Testis (tissue), 3 donors: Measurements from ENCODE around the gene RAB3B. TPM values are rescaled to one million over a fixed set of nuclear protein-coding genes. Genes with fewer than 3 reads are reported as not detected.

ENCODE experiments used
- DNase-seq: peaks from one replicate; pipeline ENCODE4 v3.0.0-alpha.2; 2019
- H3K27ac ChIP-seq, 2 donors: fragments of 200-600 bp; sonication (generic); one replicate each; pipeline ENCODE4 v1.5.1; 2019
- H3K27me3 ChIP-seq: fragments of 200-600 bp; sonication (generic); one replicate; pipeline ENCODE4 v1.5.1; 2019
- H3K36me3 ChIP-seq: fragments of 200-600 bp; sonication (generic); one replicate; pipeline ENCODE4 v1.5.1; 2017; ENCODE audit warnings: low read depth; ENCODE audit errors: missing control alignments
- H3K4me1 ChIP-seq: fragments of 200-600 bp; sonication (generic); one replicate; pipeline ENCODE4 v1.5.1; 2019
- H3K4me3 ChIP-seq, 2 donors: fragments of 200-600 bp; sonication (generic); one replicate each; pipeline ENCODE4 v1.5.1; 2017 to 2019
- H3K9me3 ChIP-seq: fragments of 200-600 bp; sonication (generic); one replicate; pipeline ENCODE4 v1.5.1; 2017
- POLR2A ChIP-seq: fragments of 450-650 bp; IDR thresholded peaks from one replicate; pipeline ENCODE4 v1.6.1; 2017; ENCODE audit warnings: antibody characterized with exemption, mild to moderate bottlenecking, moderate library complexity
- WGBS, 2 donors: methylation state at CpG; one replicate each; pipeline ENCODE4 v1.1.5; 2018; 5-methylcytosine and 5-hydroxymethylcytosine counted together
- intact Hi-C: fragments of 100-400 bp; cut with DNase I; formaldehyde crosslinking; loops from one replicate; pipeline ENCODE4 v1.15.1; 2023; ENCODE audit warnings: low total_unique reads
- polyA plus RNA-seq: library from polyadenylated mRNA; stranded (reverse); fragments of 350-450 nt; fragmentation: Illumina TruSeq; extraction: RNeasy Lipid Tissue Mini Kit (QIAGEN cat#74804); gene quantifications from one replicate; pipeline ENCODE4 v1.2.3, GENCODE V29; 2014; ENCODE audit warnings: low read depth, low replicate concordance; ENCODE audit not compliant: insufficient read depth
- total RNA-seq, 2 donors: library from RNA; depleted of rRNA; stranded (reverse); fragments of >200 nt; gene quantifications; one replicate each; pipeline ENCODE4 v1.2.3, GENCODE V29; 2016
- TF ChIP-seq, protein P1 (sequence below), 3 experiments: fragments of 450-650 bp in 2 of 3; fragments of 200-600 bp in 1 of 3; sonication (generic) in 1 of 3; IDR thresholded peaks; one replicate each; pipeline ENCODE4 v1.5.1; 2016 to 2019; ENCODE audit warnings: antibody characterized with exemption in 3 of 3, mild to moderate bottlenecking in 2 of 3, moderate library complexity in 1 of 3

Gene RAB3B
- total and polyA plus RNA-seq, 3 donors from 2014 or later = 0.50 to 1.4 (median 1.4) TPM

GRCh38 chr1:51946300-51946699 is 44.2 kb downstream of the RAB3B start:
- 76 to 83% methylated on average over 1 of the region's 1 CpG for WGBS, 2 donors
- Histone ChIP-seq H3K4me1 (no peaks in the 10 kb centered on the region), H3K27ac (no peak overlapping the region), H3K27me3 (no peaks in the 10 kb centered on the region), H3K36me3 (no peaks in the 10 kb centered on the region), H3K4me3 (no peak overlapping the region), H3K9me3 (no peaks in the 10 kb centered on the region)
- intact Hi-C loops = no loop called here
- no peak for DNase-seq
- TF ChIP-seq, protein P1, sequence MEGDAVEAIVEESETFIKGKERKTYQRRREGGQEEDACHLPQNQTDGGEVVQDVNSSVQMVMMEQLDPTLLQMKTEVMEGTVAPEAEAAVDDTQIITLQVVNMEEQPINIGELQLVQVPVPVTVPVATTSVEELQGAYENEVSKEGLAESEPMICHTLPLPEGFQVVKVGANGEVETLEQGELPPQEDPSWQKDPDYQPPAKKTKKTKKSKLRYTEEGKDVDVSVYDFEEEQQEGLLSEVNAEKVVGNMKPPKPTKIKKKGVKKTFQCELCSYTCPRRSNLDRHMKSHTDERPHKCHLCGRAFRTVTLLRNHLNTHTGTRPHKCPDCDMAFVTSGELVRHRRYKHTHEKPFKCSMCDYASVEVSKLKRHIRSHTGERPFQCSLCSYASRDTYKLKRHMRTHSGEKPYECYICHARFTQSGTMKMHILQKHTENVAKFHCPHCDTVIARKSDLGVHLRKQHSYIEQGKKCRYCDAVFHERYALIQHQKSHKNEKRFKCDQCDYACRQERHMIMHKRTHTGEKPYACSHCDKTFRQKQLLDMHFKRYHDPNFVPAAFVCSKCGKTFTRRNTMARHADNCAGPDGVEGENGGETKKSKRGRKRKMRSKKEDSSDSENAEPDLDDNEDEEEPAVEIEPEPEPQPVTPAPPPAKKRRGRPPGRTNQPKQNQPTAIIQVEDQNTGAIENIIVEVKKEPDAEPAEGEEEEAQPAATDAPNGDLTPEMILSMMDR (IDR thresholded peaks at IDR 0.05) = no peak
- no peak for TF ChIP-seq POLR2A

GRCh38 chr1:51945591-51945990 is 44.9 kb downstream of the RAB3B start:
- DNase-seq = no peak
- TF ChIP-seq POLR2A = no peak
- TF ChIP-seq, protein P1 (IDR thresholded peaks at IDR 0.05) = no peak
- Histone ChIP-seq H3K27ac (no peak overlapping the region), H3K4me3 (no peak overlapping the region), H3K4me1 (no peaks in the 10 kb centered on the region), H3K9me3 (no peaks in the 10 kb centered on the region), H3K27me3 (no peaks in the 10 kb centered on the region), H3K36me3 (no peaks in the 10 kb centered on the region)
- intact Hi-C loops = no loop called here

DNA sequence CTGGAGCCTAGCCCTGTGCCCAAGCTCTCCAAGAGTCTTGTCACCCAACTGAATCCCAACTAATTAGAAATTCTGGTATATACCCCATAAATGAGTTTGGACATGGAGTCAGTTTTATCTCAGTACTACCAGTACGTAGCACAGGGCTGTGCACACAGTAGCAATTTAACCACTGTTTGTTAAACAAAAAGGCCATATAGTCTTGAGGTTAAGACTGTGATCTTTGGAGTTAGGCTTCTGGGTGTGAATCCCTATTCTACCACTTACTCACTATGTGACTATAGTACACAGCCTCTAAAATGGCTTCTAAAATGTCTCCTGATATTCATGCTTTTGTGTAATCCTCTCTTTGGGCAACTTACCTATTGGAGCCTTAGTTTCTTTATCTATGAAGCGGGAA is 48.2 kb downstream of the RAB3B start:
- Histone ChIP-seq H3K36me3 (no peaks in the 10 kb centered on the region), H3K27ac (no peak overlapping the region), H3K9me3 (no peaks in the 10 kb centered on the region), H3K4me1 (no peaks in the 10 kb centered on the region), H3K4me3 (no peak overlapping the region), H3K27me3 (no peaks in the 10 kb centered on the region)
- intact Hi-C loops = no loop called here
- 92 to 93% methylated on average over 2 of the region's 2 CpGs for WGBS, 2 donors
- TF ChIP-seq, protein P1 (IDR thresholded peaks at IDR 0.05) = no peak
- TF ChIP-seq POLR2A = no peak
- DNase-seq = no peak

GRCh38 chr1:51941528-51941927 is 49.0 kb downstream of the RAB3B start:
- intact Hi-C loops = no loop called here
- TF ChIP-seq POLR2A = no peak
- TF ChIP-seq, protein P1 (IDR thresholded peaks at IDR 0.05) = no peak
- Histone ChIP-seq H3K27me3 (no peaks in the 10 kb centered on the region), H3K27ac (no peak overlapping the region), H3K4me3 (no peak overlapping the region), H3K36me3 (no peaks in the 10 kb centered on the region), H3K4me1 (no peaks in the 10 kb centered on the region), H3K9me3 (no peaks in the 10 kb centered on the region)
- DNase-seq = no peak

- intact Hi-C loops = no loop called here
- WGBS, 2 donors = 97 to 99% methylated on average over 4 of the region's 4 CpGs
- TF ChIP-seq, protein P1 (IDR thresholded peaks at IDR 0.05) = no peak
- TF ChIP-seq POLR2A = no peak
- DNase-seq = no peak
- Histone ChIP-seq H3K36me3 (no peaks in the 10 kb centered on the region), H3K4me1 (no peaks in the 10 kb centered on the region), H3K27me3 (no peaks in the 10 kb centered on the region), H3K9me3 (no peaks in the 10 kb centered on the region), H3K27ac (no peak overlapping the region), H3K4me3 (no peak overlapping the region)
Measured at GRCh38 chr1:51937112-51937511, 53.4 kb downstream of the RAB3B start.
